OCI-LY7 (cell line): Measurements from ENCODE around the gene CGNL1.

Source experiments
- EZH2phosphoT487 ChIP-seq: fragments of 200-600 bp; sonication (generic); IDR thresholded peaks from 2 replicates; pipeline ENCODE4 v1.6.1; 2018; ENCODE audit warnings: low read depth, borderline replicate concordance, mild to moderate bottlenecking, mixed run types, antibody characterized with exemption, low read length, moderate library complexity, mixed read lengths
- TF ChIP-seq, protein P1 (sequence below): fragments of 200-600 bp; sonication (generic); conservative IDR thresholded peaks from 2 replicates; pipeline ENCODE4 v1.5.1; 2014; ENCODE audit warnings: mild to moderate bottlenecking, antibody characterized with exemption, low read length, moderate library complexity, mixed read lengths

DNA sequence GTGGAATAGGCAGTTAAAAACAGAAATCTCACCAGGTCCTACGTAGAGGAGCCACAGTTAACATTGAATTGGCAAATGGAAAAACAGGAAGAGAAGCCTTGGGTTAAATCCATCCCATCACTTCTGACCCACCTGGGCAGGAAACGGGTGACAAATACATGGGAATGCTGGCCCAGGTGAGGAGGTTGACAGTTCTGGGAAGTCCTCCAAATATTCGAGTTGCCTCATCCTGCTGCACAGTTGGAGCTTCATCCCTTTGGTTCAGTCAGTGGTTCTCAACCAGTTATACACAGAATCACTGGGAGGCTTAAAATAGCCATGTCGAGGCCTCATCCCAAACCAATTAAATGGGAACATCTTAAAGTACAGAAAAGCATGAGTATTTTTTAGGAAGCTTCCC, 220.7 kb downstream of the CGNL1 start:
- TF ChIP-seq, protein P1, sequence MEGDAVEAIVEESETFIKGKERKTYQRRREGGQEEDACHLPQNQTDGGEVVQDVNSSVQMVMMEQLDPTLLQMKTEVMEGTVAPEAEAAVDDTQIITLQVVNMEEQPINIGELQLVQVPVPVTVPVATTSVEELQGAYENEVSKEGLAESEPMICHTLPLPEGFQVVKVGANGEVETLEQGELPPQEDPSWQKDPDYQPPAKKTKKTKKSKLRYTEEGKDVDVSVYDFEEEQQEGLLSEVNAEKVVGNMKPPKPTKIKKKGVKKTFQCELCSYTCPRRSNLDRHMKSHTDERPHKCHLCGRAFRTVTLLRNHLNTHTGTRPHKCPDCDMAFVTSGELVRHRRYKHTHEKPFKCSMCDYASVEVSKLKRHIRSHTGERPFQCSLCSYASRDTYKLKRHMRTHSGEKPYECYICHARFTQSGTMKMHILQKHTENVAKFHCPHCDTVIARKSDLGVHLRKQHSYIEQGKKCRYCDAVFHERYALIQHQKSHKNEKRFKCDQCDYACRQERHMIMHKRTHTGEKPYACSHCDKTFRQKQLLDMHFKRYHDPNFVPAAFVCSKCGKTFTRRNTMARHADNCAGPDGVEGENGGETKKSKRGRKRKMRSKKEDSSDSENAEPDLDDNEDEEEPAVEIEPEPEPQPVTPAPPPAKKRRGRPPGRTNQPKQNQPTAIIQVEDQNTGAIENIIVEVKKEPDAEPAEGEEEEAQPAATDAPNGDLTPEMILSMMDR: no peak
- no peak for TF ChIP-seq EZH2phosphoT487
